GM12878 (cell line): ENCODE data around the gene KRT14. TPM values are rescaled to one million over a fixed set of nuclear protein-coding genes. Genes with fewer than 3 reads are reported as not detected.

Experiments
- ATAC-seq: fragments of 200-7000 bp; cut with Tn5 transposase; 3 replicates; pipeline ENCODE4 v1.9.1; 2020; ENCODE audit warnings: mild to moderate bottlenecking, moderate library complexity
- BruUV-seq: library from RNA; stranded (reverse); fragments of 400-500 nt; replicated peaks from 2 replicates; lab custom pipeline; 2021; lab: Mats Ljungman, UMichigan
- CTCF ChIA-PET: fragments of 300-600 bp; sonication (Branson Sonifier 250); formaldehyde crosslinking; extraction: SDS; loops from one replicate; lab custom pipeline; 2021; ENCODE audit warnings: inconsistent platforms; lab: Yijun Ruan, JAX
- POLR2A ChIA-PET: fragments of 350-600 bp; formaldehyde crosslinking; extraction: SDS; loops from one replicate; lab custom pipeline; 2021; ENCODE audit warnings: inconsistent platforms; lab: Charles Lee
- RAD21 ChIA-PET: fragments of 300-600 bp; sonication (Branson Sonifier 250); formaldehyde crosslinking; loops from one replicate; lab custom pipeline; 2023; ENCODE audit warnings: antibody characterized with exemption; ENCODE audit not compliant: unreplicated experiment; lab: Charles Lee
- SMC1A ChIA-PET: fragments of 300-600 bp; sonication (Branson Sonifier 250); formaldehyde crosslinking; loops from one replicate; lab custom pipeline; 2023; ENCODE audit not compliant: unreplicated experiment, uncharacterized antibody; lab: Charles Lee
- DNase-seq: peaks from one replicate; pipeline ENCODE4 v3.0.0-alpha.2; 2011; ENCODE audit warnings: low read depth, low spot score
- FAIRE-seq: peaks from 3 replicates; lab custom pipeline; 2011; peaks lifted over from hg19 to GRCh38; lab: Jason Lieb, UNC
- H2AFZ ChIP-seq: 2 replicates; pipeline ENCODE4 v1.6.0; 2011; ENCODE audit warnings: low read depth, low read length, control low read depth; ENCODE audit not compliant: control insufficient read depth
- H3K27ac ChIP-seq: 2 replicates; pipeline ENCODE4 v1.5.1; 2011; ENCODE audit warnings: control low read depth; ENCODE audit not compliant: control insufficient read depth, insufficient read depth
- H3K27me3 ChIP-seq, 2 experiments: replicated peaks in 1 of 2; 2 replicates each; pipeline versions ENCODE4 v1.6.0 to v1.6.1; 2011; ENCODE audit warnings: low read length in 1 of 2; ENCODE audit not compliant: control insufficient read depth in 2 of 2, insufficient read depth in 2 of 2
- H3K36me3 ChIP-seq, 2 experiments: 2 replicates each; pipeline ENCODE4 v1.5.1; 2011; ENCODE audit warnings: low read length in 1 of 2; ENCODE audit not compliant: control insufficient read depth in 2 of 2, insufficient read depth in 2 of 2
- H3K4me1 ChIP-seq: 2 replicates; pipeline ENCODE4 v1.6.1; 2011; ENCODE audit warnings: mild to moderate bottlenecking, low read length, moderate library complexity, mixed read lengths; ENCODE audit not compliant: control insufficient read depth, insufficient read depth
- H3K4me2 ChIP-seq: 2 replicates; pipeline ENCODE4 v1.6.0; 2011; ENCODE audit warnings: control low read depth; ENCODE audit not compliant: control insufficient read depth, insufficient read depth
- H3K4me3 ChIP-seq: fragments of 200-600 bp; sonication (generic); 2 replicates; pipeline ENCODE4 v1.5.1; 2016
- H3K79me2 ChIP-seq: 2 replicates; pipeline ENCODE4 v1.6.0; 2011; ENCODE audit warnings: low read length; ENCODE audit not compliant: control insufficient read depth, insufficient read depth
- H3K9ac ChIP-seq: 2 replicates; pipeline ENCODE4 v1.8.0; 2011; ENCODE audit warnings: low read length, control low read depth, mixed read lengths; ENCODE audit not compliant: control insufficient read depth, insufficient read depth
- H3K9me3 ChIP-seq: replicated peaks from 3 replicates; pipeline ENCODE4 v1.5.1; 2011; ENCODE audit warnings: mild to moderate bottlenecking, low read length; ENCODE audit not compliant: control insufficient read depth, insufficient read depth
- H4K20me1 ChIP-seq: 2 replicates; pipeline ENCODE4 v1.6.0; 2011; ENCODE audit not compliant: control insufficient read depth, insufficient read depth
- BCLAF1 ChIP-seq: fragments of 450-650 bp; IDR thresholded peaks from 2 replicates; pipeline ENCODE4 v1.6.1; 2017; ENCODE audit warnings: antibody characterized with exemption, mild to moderate bottlenecking, moderate library complexity
- CBFB ChIP-seq: IDR thresholded peaks from 2 replicates; pipeline ENCODE4 v1.6.1; 2016; ENCODE audit warnings: antibody characterized with exemption, low read depth
- E2F8 ChIP-seq: fragments of 450-650 bp; IDR thresholded peaks from 2 replicates; pipeline ENCODE4 v1.6.1; 2018; ENCODE audit warnings: mild to moderate bottlenecking, low read depth, moderate library complexity; ENCODE audit not compliant: partially characterized antibody
- ESRRA ChIP-seq: IDR thresholded peaks from 2 replicates; pipeline ENCODE4 v1.6.1; 2012; ENCODE audit warnings: mild to moderate bottlenecking, low read length, improper control_type of control experiment
- FOS ChIP-seq: IDR thresholded peaks from 3 replicates; pipeline ENCODE4 v1.6.1; 2011; ENCODE audit warnings: borderline replicate concordance; ENCODE audit not compliant: insufficient read length; ENCODE audit errors: extremely low read depth
- HCFC1 ChIP-seq: fragments of 150-350 bp; IDR thresholded peaks from 2 replicates; pipeline ENCODE4 v1.6.1; 2014; ENCODE audit warnings: low read length
- KDM1A ChIP-seq: fragments of 200-600 bp; sonication (generic); IDR thresholded peaks from 2 replicates; pipeline ENCODE4 v1.6.1; 2016; ENCODE audit warnings: borderline replicate concordance
- MEF2A ChIP-seq: IDR thresholded peaks from 2 replicates; pipeline ENCODE4 v1.6.1; 2011; ENCODE audit warnings: low read depth, mild to moderate bottlenecking, low read length, moderate library complexity; ENCODE audit not compliant: insufficient read depth
- NR2C1 ChIP-seq: fragments of 450-650 bp; IDR thresholded peaks from 2 replicates; pipeline ENCODE4 v1.6.1; 2017; ENCODE audit warnings: antibody characterized with exemption, mild to moderate bottlenecking, moderate library complexity
- POLR2AphosphoS2 ChIP-seq: IDR thresholded peaks from 2 replicates; pipeline ENCODE4 v1.6.1; 2011; ENCODE audit warnings: low read depth, mild to moderate bottlenecking, low read length, improper control_type of control experiment, moderate library complexity
- RBBP5 ChIP-seq: fragments of 200-600 bp; sonication (generic); conservative IDR thresholded peaks from 2 replicates; pipeline ENCODE4 v1.6.1; 2016
- RFX5 ChIP-seq: IDR thresholded peaks from 2 replicates; pipeline ENCODE4 v1.6.1; 2011; ENCODE audit warnings: low read depth, low read length, improper control_type of control experiment
- SIN3A ChIP-seq: IDR thresholded peaks from 2 replicates; pipeline ENCODE4 v1.6.1; 2012; ENCODE audit warnings: low read depth, low read length, improper control_type of control experiment
- SMC3 ChIP-seq: IDR thresholded peaks from 2 replicates; pipeline ENCODE4 v1.6.1; 2011; ENCODE audit warnings: low read length, improper control_type of control experiment, borderline replicate concordance
- ZNF274 ChIP-seq: IDR thresholded peaks from one replicate; pipeline ENCODE4 v1.8.0; 2011; ENCODE audit not compliant: insufficient read length, insufficient read depth
- ZNF592 ChIP-seq: fragments of 450-650 bp; IDR thresholded peaks from 2 replicates; pipeline ENCODE4 v1.6.1; 2017; ENCODE audit warnings: mild to moderate bottlenecking, moderate library complexity
- ZNF622 ChIP-seq: fragments of 450-650 bp; IDR thresholded peaks from 2 replicates; pipeline ENCODE4 v1.6.1; 2017; ENCODE audit warnings: mild to moderate bottlenecking, inconsistent platforms
- WGBS: methylation state at CpG from one replicate; pipeline ENCODE4 v1.1.6; 2016; ENCODE audit warnings: low lambda C conversion rate; ENCODE audit not compliant: insufficient replicate concordance, insufficient coverage; ENCODE audit errors: missing lambda C conversion rate; 5-methylcytosine and 5-hydroxymethylcytosine counted together
- in situ Hi-C: fragments of 300-500 bp; cut with MboI; formaldehyde crosslinking; loops from 9 replicates; pipeline ENCODE4 v1.14.3; 2018; ENCODE audit warnings: mixed read lengths
- intact Hi-C: fragments of 100-400 bp; cut with micrococcal nuclease; formaldehyde crosslinking; loops from one replicate; pipeline ENCODE4 v1.14.2; 2022; ENCODE audit not compliant: unreplicated experiment
- polyA plus RNA-seq, 11 experiments: library from polyadenylated mRNA; depleted of rRNA in 4 of 11; unstranded in 6 of 11; stranded (reverse) in 5 of 11; fragments of >200 nt; fragmentation: Nextera tagmentation in 4 of 11; fragmentation: Illumina TruSeq in 1 of 11; extraction: Ambion mirVana in 4 of 11; extraction: Trizol in 1 of 11; gene quantifications; 1 replicate in 1 of 11; 2 replicates in 10 of 11; pipeline versions ENCODE4 v1.2.1 to v1.2.3, GENCODE V29; 2011 to 2016; ENCODE audit warnings: inconsistent platforms in 2 of 11, missing spikeins in 2 of 11, low read depth in 1 of 11
- total RNA-seq, 4 experiments: library from RNA; depleted of rRNA in 3 of 4; stranded (reverse); fragments of >200 nt in 3 of 4; fragmentation: Illumina TruSeq in 1 of 4; extraction: Trizol in 1 of 4; gene quantifications; 2 replicates each; pipeline versions ENCODE4 v1.2.1 to v1.2.3, GENCODE V29; 2013 to 2021

The KRT14 gene
- total and polyA plus RNA-seq, 10 of the 15 experiments (the other 5 are each of a cell fraction or from before 2014, with no cell fraction given) = 1.5 TPM; not detected in 9

GRCh38 chr17:41617698-41618097, 31.0 kb upstream of the KRT14 start:
- DNase-seq = no peak
- POLR2A ChIA-PET = interaction anchor here (0.5 kb wide), 1 partner anchor 72 kb away, joined by 4 read pairs; no protein-coding TSS in a partner anchor
- H3K9ac ChIP-seq = no peak overlapping the region
- no peak for ATAC-seq
- no peaks in the 10 kb centered on the region for H3K36me3 ChIP-seq
- BruUV-seq = no TSS peak
- RAD21 ChIA-PET = no interaction called here
- SMC1A ChIA-PET = no interaction called here
- no peak overlapping the region for H2AFZ ChIP-seq
- no peak overlapping the region for H3K4me3 ChIP-seq
- H3K4me2 ChIP-seq = no peak overlapping the region
- 13% methylated on average over 11 of the region's 11 CpGs for WGBS
- no peak for FAIRE-seq
- CTCF ChIA-PET = no interaction called here
- no peaks in the 10 kb centered on the region for H3K79me2 ChIP-seq
- peaks cover 0 to 2% of the 10 kb centered on the region in 2 experiments; a peak in 2 of 4 replicates for H3K27me3 ChIP-seq
- intact Hi-C loops (no loop called here), in situ Hi-C loops (no loop called here)
- no peaks in the 10 kb centered on the region for H4K20me1 ChIP-seq
- no peak overlapping the region for H3K27ac ChIP-seq
- H3K9me3 ChIP-seq = no peaks in the 10 kb centered on the region; the same call in 2 of the 3 replicates
- no peaks in the 10 kb centered on the region for H3K4me1 ChIP-seq
- TF ChIP-seq NR2C1 = no peak
- TF ChIP-seq ZNF592 = no peak
- TF ChIP-seq BCLAF1 = no peak
- no peak for TF ChIP-seq ZNF622
- no peak for TF ChIP-seq POLR2AphosphoS2
- no peak for TF ChIP-seq ZNF274
- no peak for TF ChIP-seq RBBP5
- no peak for TF ChIP-seq HCFC1
- no peak for TF ChIP-seq E2F8
- TF ChIP-seq CBFB = no peak
- no peak for TF ChIP-seq ESRRA
- TF ChIP-seq FOS = no peak
- no peak for TF ChIP-seq RFX5
- TF ChIP-seq SMC3 = no peak
- no peak for TF ChIP-seq KDM1A
- TF ChIP-seq SIN3A = no peak
- TF ChIP-seq MEF2A = no peak
